K562 (cell line): ENCODE results near the gene CACNA1A. TPM values are rescaled to one million over a fixed set of nuclear protein-coding genes. Genes with fewer than 3 reads are reported as not detected.

Experiments used
- ARID1B ChIP-seq: fragments of 450-650 bp; IDR thresholded peaks from 2 replicates; pipeline ENCODE4 v1.6.1; 2016; ENCODE audit warnings: antibody characterized with exemption, mild to moderate bottlenecking, inconsistent platforms
- CEBPG ChIP-seq, 3 experiments: fragments of 200-800 bp in 1 of 3; sonication (Bioruptor generic) in 1 of 3; sonication (generic) in 1 of 3; formaldehyde crosslinking in 1 of 3; IDR thresholded peaks in 2 of 3; conservative IDR thresholded peaks in 1 of 3; 2 replicates each; pipeline versions ENCODE4 v1.6.1 to v1.8.0; 2016 to 2022; ENCODE audit warnings: missing compliant biosample characterization in 2 of 3, missing genetic modification characterization in 2 of 3, mild to moderate bottlenecking in 1 of 3, missing genetic modification reagents in 1 of 3
- DACH1 ChIP-seq: fragments of 450-650 bp; IDR thresholded peaks from 2 replicates; pipeline ENCODE4 v1.6.1; 2018; ENCODE audit not compliant: partially characterized antibody
- DPF2 ChIP-seq: fragments of 450-650 bp; IDR thresholded peaks from 2 replicates; pipeline ENCODE4 v1.6.1; 2016
- ELF1 ChIP-seq: fragments of 200-800 bp; sonication (Bioruptor generic); IDR thresholded peaks from 2 replicates; pipeline ENCODE4 v1.6.1; 2016; ENCODE audit warnings: missing genetic modification characterization, missing compliant biosample characterization
- ETV6 ChIP-seq, 3 experiments: fragments of 150-350 bp in 1 of 3; sonication (generic) in 1 of 3; formaldehyde crosslinking in 1 of 3; IDR thresholded peaks; 2 replicates each; pipeline versions ENCODE4 v1.6.1 to v1.8.0; 2014 to 2022; ENCODE audit warnings: borderline replicate concordance in 2 of 3, low read depth in 2 of 3, antibody characterized with exemption in 1 of 3, low read length in 1 of 3, mild to moderate bottlenecking in 1 of 3, missing genetic modification reagents in 1 of 3
- HDAC1 ChIP-seq, 2 experiments: fragments of 450-650 bp; IDR thresholded peaks; 2 replicates each; pipeline ENCODE4 v1.6.1; 2016 to 2017; ENCODE audit warnings: inconsistent platforms in 1 of 2, mild to moderate bottlenecking in 1 of 2, moderate library complexity in 1 of 2
- JUND ChIP-seq, 2 experiments: IDR thresholded peaks; 2 replicates in 1 of 2; 3 replicates in 1 of 2; pipeline ENCODE4 v1.6.1; 2011; ENCODE audit warnings: borderline replicate concordance in 2 of 2, low read depth in 2 of 2, low read length in 2 of 2, improper control_type of control experiment in 1 of 2, missing biosample characterization in 1 of 2, missing genetic modification characterization in 1 of 2, missing genetic modification reagents in 1 of 2
- MAFG ChIP-seq: fragments of 450-650 bp; conservative IDR thresholded peaks from 2 replicates; pipeline ENCODE4 v1.6.1; 2016; ENCODE audit warnings: missing genetic modification characterization, missing compliant biosample characterization
- MAFK ChIP-seq: IDR thresholded peaks from 2 replicates; pipeline ENCODE4 v1.6.1; 2011; ENCODE audit warnings: low read length, improper control_type of control experiment
- MTA1 ChIP-seq: fragments of 450-650 bp; IDR thresholded peaks from 2 replicates; pipeline ENCODE4 v1.6.1; 2017; ENCODE audit warnings: borderline replicate concordance
- NBN ChIP-seq: fragments of 450-650 bp; IDR thresholded peaks from 2 replicates; pipeline ENCODE4 v1.6.1; 2016; ENCODE audit warnings: low read depth, mild to moderate bottlenecking
- NFE2 ChIP-seq: IDR thresholded peaks from 2 replicates; pipeline ENCODE4 v1.6.1; 2014; ENCODE audit warnings: antibody characterized with exemption, low read depth
- NFE2L1 ChIP-seq: fragments of 450-650 bp; IDR thresholded peaks from 2 replicates; pipeline ENCODE4 v1.6.1; 2016; ENCODE audit warnings: missing genetic modification characterization, low read depth, mild to moderate bottlenecking, missing compliant biosample characterization, moderate library complexity, borderline replicate concordance
- PURB ChIP-seq: sonication (generic); formaldehyde crosslinking; IDR thresholded peaks from 2 replicates; pipeline ENCODE4 v1.9.0; 2021; ENCODE audit warnings: low read depth, mild to moderate bottlenecking, missing genetic modification reagents
- RCOR1 ChIP-seq, 2 experiments: IDR thresholded peaks; 2 replicates each; pipeline ENCODE4 v1.6.1; 2012; ENCODE audit warnings: low read depth in 2 of 2, low read length in 2 of 2, borderline replicate concordance in 1 of 2, improper control_type of control experiment in 1 of 2
- SMARCA4 ChIP-seq: fragments of 450-650 bp; IDR thresholded peaks from 2 replicates; pipeline ENCODE4 v1.6.1; 2016
- SPI1 ChIP-seq: IDR thresholded peaks from 2 replicates; pipeline ENCODE4 v1.6.1; 2011; ENCODE audit warnings: low read depth, low read length, control low read depth, borderline replicate concordance
- U2AF1 ChIP-seq: fragments of 200-400 bp; formaldehyde crosslinking; optimal IDR thresholded peaks from 2 replicates; pipeline ENCODE3; 2017; ENCODE audit warnings: mild to moderate bottlenecking, low read depth, low read length, moderate library complexity
- ZNF217 ChIP-seq: sonication (generic); formaldehyde crosslinking; IDR thresholded peaks from 2 replicates; pipeline ENCODE4 v1.8.0; 2022; ENCODE audit warnings: mild to moderate bottlenecking, missing genetic modification reagents
- ZNF696 ChIP-seq: fragments of 250-450 bp; sonication (Bioruptor Pico); conservative IDR thresholded peaks from 2 replicates; pipeline ENCODE4 v1.4.0; 2020; ENCODE audit warnings: mild to moderate bottlenecking, moderate library complexity
- polyA plus RNA-seq, 8 experiments: library from polyadenylated mRNA; depleted of rRNA in 4 of 8; stranded (reverse) in 5 of 8; unstranded in 3 of 8; fragments of >200 nt; fragmentation: Nextera tagmentation in 2 of 8; fragmentation: Illumina TruSeq in 1 of 8; extraction: Ambion mirVana in 2 of 8; extraction: Trizol in 1 of 8; gene quantifications; 2 replicates each; pipeline versions ENCODE4 v1.2.1 to v1.2.3, GENCODE V29; 2011 to 2014; ENCODE audit warnings: inconsistent platforms in 1 of 8, missing spikeins in 1 of 8
- total RNA-seq, 7 experiments: library from RNA; depleted of rRNA in 6 of 7; stranded (reverse); fragments of >200 nt in 6 of 7; fragmentation: Illumina TruSeq in 2 of 7; extraction: Trizol in 2 of 7; gene quantifications; 2 replicates each; pipeline versions ENCODE4 v1.2.1 to v1.2.3, GENCODE V29; 2011 to 2021; ENCODE audit warnings: low replicate concordance in 1 of 7
- TF ChIP-seq, protein P1 (sequence below), 2 experiments: fragments of 450-650 bp in 1 of 2; sonication (generic) in 1 of 2; formaldehyde crosslinking in 1 of 2; IDR thresholded peaks in 1 of 2; conservative IDR thresholded peaks in 1 of 2; 2 replicates each; pipeline versions ENCODE4 v1.6.1 to v1.8.1; 2016 to 2023; ENCODE audit warnings: mild to moderate bottlenecking in 2 of 2, moderate library complexity in 2 of 2, inconsistent platforms in 1 of 2, missing genetic modification reagents in 1 of 2
- TF ChIP-seq, protein P2 (sequence below): IDR thresholded peaks from 2 replicates; pipeline ENCODE4 v1.6.1; 2016; ENCODE audit warnings: missing genetic modification characterization, missing compliant biosample characterization

CACNA1A gene
- total and polyA plus RNA-seq, 9 of the 15 experiments (the other 6 are each of a cell fraction or from before 2014, with no cell fraction given), result 0.03 to 0.20 (median 0.09) TPM; not detected in 1

DNA sequence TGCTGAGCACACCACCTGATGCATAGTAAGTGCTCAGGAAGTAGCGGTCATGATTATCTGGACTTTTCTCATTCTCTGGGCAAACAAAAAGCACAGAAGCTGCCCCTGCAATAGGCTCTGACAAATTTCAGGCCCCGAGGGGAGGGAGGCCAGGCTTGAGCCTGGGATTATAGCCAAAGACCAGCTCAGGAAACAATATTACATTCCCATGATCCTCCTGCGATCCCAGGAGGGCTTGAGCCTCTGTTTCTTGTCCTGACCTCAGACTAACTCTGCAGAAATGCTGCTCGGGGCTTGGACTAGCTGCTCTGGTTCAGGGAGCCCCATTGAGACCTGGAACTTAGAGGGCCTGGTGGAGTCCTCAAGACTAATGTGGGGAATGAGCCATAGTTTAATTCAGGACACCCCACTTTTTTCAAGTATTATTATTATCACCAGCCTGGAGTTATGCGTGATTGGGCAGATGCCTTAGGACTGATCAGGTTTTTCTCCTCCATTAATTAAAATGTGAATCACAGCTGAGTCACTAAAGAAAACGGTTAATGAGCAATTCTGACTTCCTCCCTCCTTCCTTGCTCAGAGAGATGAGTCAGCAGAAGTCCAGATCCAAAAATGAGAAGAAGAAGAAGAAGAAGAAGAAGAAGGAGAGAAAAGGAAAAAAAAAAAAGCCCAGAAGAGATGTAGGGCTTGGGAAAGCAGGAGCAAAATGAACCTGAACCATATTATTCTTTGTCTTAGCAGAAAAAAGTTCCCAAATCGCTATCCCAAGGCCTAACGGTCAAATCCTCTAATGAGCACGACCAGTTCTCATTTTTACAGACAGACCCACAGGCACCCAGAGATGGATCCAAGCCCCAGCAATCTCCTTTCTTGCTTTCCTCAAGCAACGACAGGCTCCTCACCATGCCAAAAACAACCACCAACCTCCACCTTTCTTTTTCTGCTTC lies 107.2 kb downstream of the CACNA1A start (continued):
- TF ChIP-seq CEBPG (CRISPR knock-in tag; IDR thresholded peaks at IDR 0.05) (no peak), CEBPG (tag; conservative IDR thresholded peaks at IDR 0.05 in 1 of 2, IDR thresholded peaks at IDR 0.05 in 1 of 2) (no peak), HDAC1 (IDR thresholded peaks at IDR 0.05) (0 out of 4 replicates have a peak, but pooled peaks of 1 of the 2 experiments have one; percentile 7), ZNF217 (CRISPR knock-in tag) (no peak), U2AF1 (no peak), NFE2L1 (tag) (peak; percentile 69), ARID1B (peak; percentile 68), DPF2 (peak; percentile 86), PURB (CRISPR knock-in tag) (no peak), SMARCA4 (peak; percentile 85), MAFK (peak; percentile 90), NBN (0 out of 2 replicates have a peak, but pooled peaks have one; percentile 26), SPI1 (peak; percentile 81), NFE2 (peak; percentile 94), ELF1 (no peak), MTA1 (peak; percentile 50; the same call in 1 of the 2 replicates), ETV6 (IDR thresholded peaks at IDR 0.05; ENCODE audit: borderline replicate concordance in 1 of 2, low read depth in 2 of 2, low read length in 1 of 2) (0 out of 4 replicates have a peak, but pooled peaks of 1 of the 2 experiments have one; percentile 37), ETV6 (CRISPR knock-in tag; IDR thresholded peaks at IDR 0.05; ENCODE audit: borderline replicate concordance) (no peak), JUND (IDR thresholded peaks at IDR 0.05; ENCODE audit: borderline replicate concordance, low read depth, low read length) (peak; percentile 74; the same call in 1 of the 2 replicates), JUND (tag; IDR thresholded peaks at IDR 0.05; ENCODE audit: borderline replicate concordance, low read depth, low read length) (peak; percentile 72; the same call in 1 of the 3 replicates), DACH1 (peak; percentile 59), MAFG (peak; percentile 94), ZNF696 (no peak), RCOR1 (IDR thresholded peaks at IDR 0.05; ENCODE audit: borderline replicate concordance in 1 of 2, low read depth in 2 of 2, low read length in 2 of 2) (peak in 1 of 2 experiments; percentile 66; a peak in 1 of 4 replicates)
- TF ChIP-seq, protein P1, sequence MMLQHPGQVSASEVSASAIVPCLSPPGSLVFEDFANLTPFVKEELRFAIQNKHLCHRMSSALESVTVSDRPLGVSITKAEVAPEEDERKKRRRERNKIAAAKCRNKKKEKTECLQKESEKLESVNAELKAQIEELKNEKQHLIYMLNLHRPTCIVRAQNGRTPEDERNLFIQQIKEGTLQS (IDR thresholded peaks at IDR 0.05), result peak; percentile 76
- TF ChIP-seq, protein P1 (CRISPR knock-in tag; conservative IDR thresholded peaks at IDR 0.05), result no peak
- TF ChIP-seq, protein P2, sequence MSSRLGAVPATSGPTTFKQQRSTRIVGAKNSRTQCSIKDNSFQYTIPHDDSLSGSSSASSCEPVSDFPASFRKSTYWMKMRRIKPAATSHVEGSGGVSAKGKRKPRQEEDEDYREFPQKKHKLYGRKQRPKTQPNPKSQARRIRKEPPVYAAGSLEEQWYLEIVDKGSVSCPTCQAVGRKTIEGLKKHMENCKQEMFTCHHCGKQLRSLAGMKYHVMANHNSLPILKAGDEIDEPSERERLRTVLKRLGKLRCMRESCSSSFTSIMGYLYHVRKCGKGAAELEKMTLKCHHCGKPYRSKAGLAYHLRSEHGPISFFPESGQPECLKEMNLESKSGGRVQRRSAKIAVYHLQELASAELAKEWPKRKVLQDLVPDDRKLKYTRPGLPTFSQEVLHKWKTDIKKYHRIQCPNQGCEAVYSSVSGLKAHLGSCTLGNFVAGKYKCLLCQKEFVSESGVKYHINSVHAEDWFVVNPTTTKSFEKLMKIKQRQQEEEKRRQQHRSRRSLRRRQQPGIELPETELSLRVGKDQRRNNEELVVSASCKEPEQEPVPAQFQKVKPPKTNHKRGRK (tag), result peak; percentile 82
